ENCODE results near the gene ZNF841. TPM values are rescaled to one million over a fixed set of nuclear protein-coding genes. Genes with fewer than 3 reads are reported as not detected.

ZNF841 gene
- 0.10 TPM for total RNA-seq (2021; ENCODE audit: unreplicated experiment)
- polyA plus RNA-seq (2012), result 0.01 and 0.04 TPM in 2 replicates
- percentile 5 among the genes with signal in this experiment for Bru-seq, nascent RNA
- BruChase-seq, experiment 1, labeled RNA remaining after a 6-hour chase, result percentile 16 among the genes with signal in this experiment
- percentile 15 among the genes with signal in this experiment for BruChase-seq, experiment 2, labeled RNA remaining after a 2-hour chase
- long read RNA-seq, result 0 reads

DNA sequence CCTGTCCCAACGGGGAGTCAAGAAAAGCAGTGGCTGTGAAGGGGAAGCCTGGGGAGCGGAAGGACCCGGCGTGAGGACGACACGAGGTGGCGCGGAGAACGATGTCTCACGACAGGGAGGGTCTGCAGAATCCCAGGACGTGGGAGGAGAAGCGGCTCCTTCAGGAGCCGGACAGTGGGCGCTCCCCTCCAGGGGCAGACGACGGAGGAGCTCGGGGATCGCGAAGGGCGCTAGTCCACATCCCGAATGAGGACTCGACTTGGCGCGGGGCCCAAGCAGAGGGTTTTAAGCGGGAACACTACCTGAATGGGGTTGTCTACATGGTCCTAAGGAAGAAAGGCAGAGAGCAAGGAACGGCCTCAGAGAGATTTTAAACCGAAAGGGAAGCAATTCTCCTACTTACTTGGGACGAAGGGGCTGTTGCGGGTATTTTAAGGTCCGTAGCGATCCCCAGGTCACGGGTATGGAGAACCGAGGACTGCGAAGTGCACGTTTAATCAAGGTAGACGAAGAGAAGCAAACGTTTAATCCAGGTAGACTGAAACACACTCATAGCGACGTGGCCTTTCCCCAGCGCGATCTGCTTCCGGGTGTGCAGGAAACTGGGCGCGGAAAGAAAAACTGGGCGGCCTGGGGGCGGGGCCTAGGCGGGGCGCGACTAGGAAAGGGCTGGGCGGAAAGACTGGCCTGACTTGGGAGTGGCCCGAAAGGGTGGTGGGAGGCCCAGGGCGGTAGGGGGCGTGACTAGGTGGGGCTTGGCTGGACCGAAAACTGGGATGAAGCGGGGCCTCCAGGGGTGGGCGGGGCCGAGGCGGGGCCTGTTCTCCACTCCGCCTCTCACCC, at the start of gene ZNF841:
Gene ZNF841 (minus strand): TSS at position 594 of the 843 bp plus-strand sequence. CDS start 10,964 bp downstream, outside the sequence.
- ChIA-PET POLR2A (no interaction called here), RAD21 (ENCODE audit: low non-redundant PET in 1 of 2, low total read pairs in 2 of 2, uncharacterized antibody in 2 of 2, unreplicated experiment in 2 of 2) (no interaction called here), CTCF (no interaction called here)
- Histone ChIP-seq H3K79me2 (ENCODE audit: insufficient read depth, low read length) (no peaks in the 10 kb centered on the region), H3K4me1 (ENCODE audit: control insufficient read depth in 1 of 2, insufficient read depth in 2 of 2, low read length in 2 of 2) (no peaks in the 10 kb centered on the region), H3K9me2 (ENCODE audit: insufficient read depth) (no peaks in the 10 kb centered on the region), H3K9ac (ENCODE audit: low read length) (no peak within 1 kb of the TSS), H3K36me3 (ENCODE audit: control insufficient read depth in 1 of 2, insufficient read depth in 2 of 2, low read length in 2 of 2) (no peaks in the 10 kb centered on the region), H3K4me2 (ENCODE audit: low read length) (no peak within 1 kb of the TSS), H3K27ac (ENCODE audit: low read depth, low read length) (no peak within 1 kb of the TSS), H3K9me3 (ENCODE audit: control insufficient read depth in 1 of 2, insufficient read depth in 1 of 2, low read depth in 1 of 2, low read length in 2 of 2) (peaks cover 0 to 8% of the 10 kb centered on the region in 2 experiments; a peak in 3 of 4 replicates), H4K20me1 (ENCODE audit: insufficient read depth) (no peaks in the 10 kb centered on the region), H3K4me3 (replicated peaks in 1 of 2; ENCODE audit: low read depth in 1 of 2, low read length in 2 of 2) (no peak within 1 kb of the TSS), H2AFZ (ENCODE audit: low read depth, low read length, poor library complexity, severe bottlenecking) (no peak within 1 kb of the TSS), H3K27me3 (ENCODE audit: insufficient read depth, low read length) (no peaks in the 10 kb centered on the region)
- BruUV-seq (replicated peaks), result no TSS peak
- TF ChIP-seq MAX (IDR thresholded peaks at IDR 0.05) (no peak), SP1 (IDR thresholded peaks at IDR 0.05; ENCODE audit: low read depth) (no peak), RAD21 (IDR thresholded peaks at IDR 0.05; ENCODE audit: low read depth) (no peak), CBX3 (IDR thresholded peaks at IDR 0.05; ENCODE audit: low read depth) (no peak), EZH2 (IDR thresholded peaks at IDR 0.05) (no peak), POLR2A (IDR thresholded peaks at IDR 0.05; ENCODE audit: borderline replicate concordance, extremely low read depth, insufficient read depth, insufficient read length) (no peak), JUND (IDR thresholded peaks at IDR 0.05) (no peak), ZNF274 (IDR thresholded peaks at IDR 0.05; ENCODE audit: low read depth, low read length) (no peak), ATF3 (IDR thresholded peaks at IDR 0.05) (no peak), SIN3A (IDR thresholded peaks at IDR 0.05; ENCODE audit: low read depth) (no peak), ELF1 (IDR thresholded peaks at IDR 0.05; ENCODE audit: borderline replicate concordance, low read depth) (no peak), ZBTB33 (IDR thresholded peaks at IDR 0.05; ENCODE audit: extremely low read depth, insufficient replicate concordance, low read length) (no peak), POLR2AphosphoS5 (IDR thresholded peaks at IDR 0.05; ENCODE audit: low read depth, low read length) (no peak), CEBPB (IDR thresholded peaks at IDR 0.05; ENCODE audit: low read depth) (no peak), TCF7L2 (IDR thresholded peaks at IDR 0.05; ENCODE audit: borderline replicate concordance, extremely low read depth, insufficient read depth, insufficient read length) (no peak), YY1 (IDR thresholded peaks at IDR 0.05; ENCODE audit: extremely low read depth, insufficient replicate concordance, low read depth, low read length) (no peak), ZFX (IDR thresholded peaks at IDR 0.05) (no peak), SRF (IDR thresholded peaks at IDR 0.05; ENCODE audit: low read depth) (no peak)
- TF ChIP-seq, protein P1, sequence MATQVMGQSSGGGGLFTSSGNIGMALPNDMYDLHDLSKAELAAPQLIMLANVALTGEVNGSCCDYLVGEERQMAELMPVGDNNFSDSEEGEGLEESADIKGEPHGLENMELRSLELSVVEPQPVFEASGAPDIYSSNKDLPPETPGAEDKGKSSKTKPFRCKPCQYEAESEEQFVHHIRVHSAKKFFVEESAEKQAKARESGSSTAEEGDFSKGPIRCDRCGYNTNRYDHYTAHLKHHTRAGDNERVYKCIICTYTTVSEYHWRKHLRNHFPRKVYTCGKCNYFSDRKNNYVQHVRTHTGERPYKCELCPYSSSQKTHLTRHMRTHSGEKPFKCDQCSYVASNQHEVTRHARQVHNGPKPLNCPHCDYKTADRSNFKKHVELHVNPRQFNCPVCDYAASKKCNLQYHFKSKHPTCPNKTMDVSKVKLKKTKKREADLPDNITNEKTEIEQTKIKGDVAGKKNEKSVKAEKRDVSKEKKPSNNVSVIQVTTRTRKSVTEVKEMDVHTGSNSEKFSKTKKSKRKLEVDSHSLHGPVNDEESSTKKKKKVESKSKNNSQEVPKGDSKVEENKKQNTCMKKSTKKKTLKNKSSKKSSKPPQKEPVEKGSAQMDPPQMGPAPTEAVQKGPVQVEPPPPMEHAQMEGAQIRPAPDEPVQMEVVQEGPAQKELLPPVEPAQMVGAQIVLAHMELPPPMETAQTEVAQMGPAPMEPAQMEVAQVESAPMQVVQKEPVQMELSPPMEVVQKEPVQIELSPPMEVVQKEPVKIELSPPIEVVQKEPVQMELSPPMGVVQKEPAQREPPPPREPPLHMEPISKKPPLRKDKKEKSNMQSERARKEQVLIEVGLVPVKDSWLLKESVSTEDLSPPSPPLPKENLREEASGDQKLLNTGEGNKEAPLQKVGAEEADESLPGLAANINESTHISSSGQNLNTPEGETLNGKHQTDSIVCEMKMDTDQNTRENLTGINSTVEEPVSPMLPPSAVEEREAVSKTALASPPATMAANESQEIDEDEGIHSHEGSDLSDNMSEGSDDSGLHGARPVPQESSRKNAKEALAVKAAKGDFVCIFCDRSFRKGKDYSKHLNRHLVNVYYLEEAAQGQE (IDR thresholded peaks at IDR 0.05; ENCODE audit: low read depth), result no peak
- ATAC-seq (no peak), DNase-seq (ENCODE audit: low read depth, low spot score) (no peak)
- intact Hi-C loops (cut with micrococcal nuclease), result no loop called here
